Keratinocyte (primary cell): Measurements from ENCODE around the gene BLMH.

ENCODE experiments used
- EZH2 ChIP-seq: IDR thresholded peaks from one replicate; pipeline ENCODE4 v1.6.1; 2012; ENCODE audit warnings: inconsistent platforms, mild to moderate bottlenecking, low read length, moderate library complexity
- TF ChIP-seq, protein P1 (sequence below), 3 experiments: IDR thresholded peaks in 1 of 3; conservative IDR thresholded peaks in 1 of 3; optimal IDR thresholded peaks in 1 of 3; 2 replicates in 2 of 3; 3 replicates in 1 of 3; pipeline versions ENCODE3 to v1.5.1; 2011; ENCODE audit warnings: low read length in 3 of 3, mild to moderate bottlenecking in 3 of 3, moderate library complexity in 2 of 3, control low read depth in 1 of 3, inconsistent platforms in 1 of 3; ENCODE audit not compliant: insufficient read depth in 2 of 3; ENCODE audit errors: extremely low read depth in 1 of 3

DNA sequence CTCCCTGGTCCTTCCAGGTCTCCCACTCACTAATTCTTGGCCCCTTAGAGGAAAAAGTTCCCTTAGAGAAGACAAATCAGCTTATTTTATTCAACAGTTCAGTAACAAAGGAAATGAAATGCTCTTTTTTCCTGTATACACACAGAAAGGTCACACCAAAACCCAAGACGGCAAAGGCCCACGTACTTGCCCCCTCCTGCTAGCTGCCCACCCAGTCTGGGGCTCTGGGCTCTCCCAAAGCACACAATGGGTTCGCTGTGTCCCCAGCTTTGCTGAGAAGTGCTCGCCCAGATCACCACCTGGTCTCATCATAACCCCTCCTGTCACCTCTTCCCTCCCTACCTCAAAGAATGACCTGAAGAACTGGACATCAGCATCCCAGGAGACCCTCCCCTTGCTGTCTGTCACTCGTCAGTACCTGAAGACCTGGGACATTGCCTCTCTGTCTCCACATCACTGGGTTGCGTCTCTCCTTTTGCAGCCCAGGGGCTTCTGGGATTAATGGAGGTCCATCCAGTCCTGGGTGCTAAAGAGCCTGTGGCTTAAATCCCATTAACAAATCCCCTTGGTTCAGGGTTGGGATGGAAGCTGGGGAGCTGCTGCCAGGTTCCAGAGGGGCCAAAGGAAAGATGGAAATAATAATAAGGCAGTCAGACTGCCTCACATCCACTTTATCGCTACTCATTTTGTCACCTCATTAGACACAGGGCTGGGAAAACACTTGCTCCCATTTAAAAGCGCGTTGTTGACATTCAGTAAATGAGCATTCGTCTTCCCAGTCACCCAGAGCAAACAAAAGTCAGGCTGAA, 59.5 kb downstream of the BLMH start:
- TF ChIP-seq, protein P1, sequence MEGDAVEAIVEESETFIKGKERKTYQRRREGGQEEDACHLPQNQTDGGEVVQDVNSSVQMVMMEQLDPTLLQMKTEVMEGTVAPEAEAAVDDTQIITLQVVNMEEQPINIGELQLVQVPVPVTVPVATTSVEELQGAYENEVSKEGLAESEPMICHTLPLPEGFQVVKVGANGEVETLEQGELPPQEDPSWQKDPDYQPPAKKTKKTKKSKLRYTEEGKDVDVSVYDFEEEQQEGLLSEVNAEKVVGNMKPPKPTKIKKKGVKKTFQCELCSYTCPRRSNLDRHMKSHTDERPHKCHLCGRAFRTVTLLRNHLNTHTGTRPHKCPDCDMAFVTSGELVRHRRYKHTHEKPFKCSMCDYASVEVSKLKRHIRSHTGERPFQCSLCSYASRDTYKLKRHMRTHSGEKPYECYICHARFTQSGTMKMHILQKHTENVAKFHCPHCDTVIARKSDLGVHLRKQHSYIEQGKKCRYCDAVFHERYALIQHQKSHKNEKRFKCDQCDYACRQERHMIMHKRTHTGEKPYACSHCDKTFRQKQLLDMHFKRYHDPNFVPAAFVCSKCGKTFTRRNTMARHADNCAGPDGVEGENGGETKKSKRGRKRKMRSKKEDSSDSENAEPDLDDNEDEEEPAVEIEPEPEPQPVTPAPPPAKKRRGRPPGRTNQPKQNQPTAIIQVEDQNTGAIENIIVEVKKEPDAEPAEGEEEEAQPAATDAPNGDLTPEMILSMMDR (optimal IDR thresholded peaks at IDR 0.05 in 1 of 3, IDR thresholded peaks at IDR 0.05 in 1 of 3, conservative IDR thresholded peaks at IDR 0.05 in 1 of 3; ENCODE audit: extremely low read depth in 1 of 3, insufficient read depth in 2 of 3, low read length in 3 of 3) = no peak
- no peak for TF ChIP-seq EZH2
